HG03280 (cell line): Measurements from ENCODE around the gene SBDS.

Experiments
- ATAC-seq: cut with Tn5 transposase; IDR thresholded peaks from one replicate; pipeline ENCODE4 v1.9.1; 2021; ENCODE audit warnings: mild to moderate bottlenecking, moderate library complexity; ENCODE audit not compliant: unreplicated experiment

Gene SBDS

DNA sequence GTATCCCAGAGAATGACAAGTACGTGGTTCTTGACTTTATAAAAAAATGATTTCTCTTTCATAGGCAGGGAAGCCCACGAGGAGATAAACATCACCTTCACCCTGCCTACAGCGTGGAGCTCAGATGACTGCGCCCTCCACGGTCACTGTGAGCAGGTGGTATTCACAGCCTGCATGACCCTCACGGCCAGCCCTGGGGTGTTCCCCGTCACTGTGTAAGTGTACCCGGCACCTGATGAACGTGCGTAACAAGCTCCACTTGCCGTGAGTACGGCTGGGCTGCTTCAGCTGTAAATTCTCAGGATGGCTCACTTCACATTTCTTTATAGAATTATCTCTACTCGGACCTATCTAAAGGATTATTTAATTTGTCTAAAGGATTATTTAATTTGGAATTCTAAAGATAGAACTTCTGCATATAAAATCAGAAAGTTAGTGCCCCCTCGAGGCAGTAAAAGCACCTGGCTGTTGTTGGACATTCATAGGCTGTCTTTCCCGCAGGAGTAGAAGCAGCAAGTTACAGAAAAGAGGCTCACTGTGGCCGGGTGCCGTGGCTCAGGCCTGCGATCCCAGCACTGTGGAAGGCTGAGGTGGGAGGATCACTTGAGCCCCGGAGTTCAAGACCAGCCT is 46.8 kb downstream of the SBDS start:
- ATAC-seq: no peak

- ATAC-seq: no peak
Observed at GRCh38 chr7:66946545-66946944, 48.8 kb downstream of the SBDS start.

DNA sequence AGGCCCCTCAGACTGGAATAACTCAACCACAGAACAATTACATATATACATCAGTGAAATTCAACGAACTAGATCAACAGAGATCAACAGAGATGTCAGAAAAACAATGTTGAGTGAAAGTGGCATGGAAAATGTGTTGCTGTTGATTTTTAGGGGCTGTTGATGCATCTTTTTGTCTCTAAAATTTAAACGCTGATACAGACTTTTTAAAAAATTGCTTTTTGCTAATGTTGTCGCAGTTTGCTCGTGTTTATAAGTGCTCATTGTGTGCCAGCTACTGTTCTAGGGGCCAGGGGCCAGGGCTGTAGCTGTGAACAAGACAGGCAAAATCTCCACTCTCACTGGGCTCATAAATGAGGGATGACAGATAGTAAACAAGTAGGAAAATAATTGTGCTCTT is 56.1 kb downstream of the SBDS start:
- no peak for ATAC-seq

DNA sequence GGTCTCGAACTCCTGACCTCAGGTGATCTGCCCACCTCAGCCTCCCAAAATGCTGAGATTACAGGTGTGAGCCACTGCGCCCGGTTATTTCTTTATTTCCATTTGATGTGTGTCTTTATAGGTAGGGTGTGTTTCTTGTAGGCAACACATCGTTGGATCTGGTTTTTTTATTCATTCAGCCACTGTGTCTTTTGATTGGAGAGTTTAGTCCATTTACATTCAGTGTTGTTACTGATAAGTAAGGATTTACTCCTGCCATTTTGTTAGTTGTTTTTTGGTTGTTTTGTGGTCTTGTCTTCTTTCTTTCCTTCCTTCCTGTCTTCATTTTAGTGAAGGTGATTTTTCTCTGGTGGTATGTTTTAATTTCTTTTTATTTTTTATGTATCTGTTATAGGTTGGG is 57.4 kb downstream of the SBDS start:
- no peak for ATAC-seq
